Measurements from ENCODE around the gene TRPC4AP.

DNA sequence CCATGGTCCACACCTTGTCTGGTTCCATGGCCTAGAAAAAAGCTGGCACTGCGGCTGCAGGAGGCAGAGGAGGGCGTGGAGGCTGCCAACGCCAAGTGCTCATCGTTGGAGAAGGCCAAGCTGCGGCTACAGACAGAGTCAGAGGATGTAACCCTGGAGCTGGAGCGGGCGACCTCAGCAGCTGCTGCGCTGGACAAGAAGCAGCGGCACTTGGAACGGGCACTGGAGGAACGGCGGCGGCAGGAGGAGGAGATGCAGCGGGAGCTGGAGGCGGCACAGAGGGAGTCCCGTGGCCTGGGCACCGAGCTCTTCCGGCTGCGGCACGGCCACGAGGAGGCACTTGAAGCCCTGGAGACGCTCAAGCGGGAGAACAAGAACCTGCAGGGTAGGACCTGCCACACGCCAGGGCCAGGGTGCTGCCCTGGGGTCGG, 93.6 kb downstream of the TRPC4AP start:
- TF ChIP-seq, protein P1, sequence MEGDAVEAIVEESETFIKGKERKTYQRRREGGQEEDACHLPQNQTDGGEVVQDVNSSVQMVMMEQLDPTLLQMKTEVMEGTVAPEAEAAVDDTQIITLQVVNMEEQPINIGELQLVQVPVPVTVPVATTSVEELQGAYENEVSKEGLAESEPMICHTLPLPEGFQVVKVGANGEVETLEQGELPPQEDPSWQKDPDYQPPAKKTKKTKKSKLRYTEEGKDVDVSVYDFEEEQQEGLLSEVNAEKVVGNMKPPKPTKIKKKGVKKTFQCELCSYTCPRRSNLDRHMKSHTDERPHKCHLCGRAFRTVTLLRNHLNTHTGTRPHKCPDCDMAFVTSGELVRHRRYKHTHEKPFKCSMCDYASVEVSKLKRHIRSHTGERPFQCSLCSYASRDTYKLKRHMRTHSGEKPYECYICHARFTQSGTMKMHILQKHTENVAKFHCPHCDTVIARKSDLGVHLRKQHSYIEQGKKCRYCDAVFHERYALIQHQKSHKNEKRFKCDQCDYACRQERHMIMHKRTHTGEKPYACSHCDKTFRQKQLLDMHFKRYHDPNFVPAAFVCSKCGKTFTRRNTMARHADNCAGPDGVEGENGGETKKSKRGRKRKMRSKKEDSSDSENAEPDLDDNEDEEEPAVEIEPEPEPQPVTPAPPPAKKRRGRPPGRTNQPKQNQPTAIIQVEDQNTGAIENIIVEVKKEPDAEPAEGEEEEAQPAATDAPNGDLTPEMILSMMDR (IDR thresholded peaks at IDR 0.05): no peak
- TF ChIP-seq POLR2A (IDR thresholded peaks at IDR 0.05) (no peak), POLR2AphosphoS5 (IDR thresholded peaks at IDR 0.05) (no peak)

Data from prostate gland (tissue), 2 donors.